Stimulated activated CD4-positive, alpha-beta T cell treated with anti-CD3 and anti-CD28 coated beads, Interleukin-1b, Interleukin-23, amount 100 ng/mL, for 48 hours (primary cell): ENCODE measurements around the gene NGB.
"Not testable (repeated sequence)": the region's sequence is repeated elsewhere in the genome, so short reads cannot be mapped to it uniquely, and the experiment has no call there.

Experiments used
- DNase-seq: peaks from one replicate; pipeline ENCODE4 v3.0.0-alpha.2; 2020

The NGB gene

DNA sequence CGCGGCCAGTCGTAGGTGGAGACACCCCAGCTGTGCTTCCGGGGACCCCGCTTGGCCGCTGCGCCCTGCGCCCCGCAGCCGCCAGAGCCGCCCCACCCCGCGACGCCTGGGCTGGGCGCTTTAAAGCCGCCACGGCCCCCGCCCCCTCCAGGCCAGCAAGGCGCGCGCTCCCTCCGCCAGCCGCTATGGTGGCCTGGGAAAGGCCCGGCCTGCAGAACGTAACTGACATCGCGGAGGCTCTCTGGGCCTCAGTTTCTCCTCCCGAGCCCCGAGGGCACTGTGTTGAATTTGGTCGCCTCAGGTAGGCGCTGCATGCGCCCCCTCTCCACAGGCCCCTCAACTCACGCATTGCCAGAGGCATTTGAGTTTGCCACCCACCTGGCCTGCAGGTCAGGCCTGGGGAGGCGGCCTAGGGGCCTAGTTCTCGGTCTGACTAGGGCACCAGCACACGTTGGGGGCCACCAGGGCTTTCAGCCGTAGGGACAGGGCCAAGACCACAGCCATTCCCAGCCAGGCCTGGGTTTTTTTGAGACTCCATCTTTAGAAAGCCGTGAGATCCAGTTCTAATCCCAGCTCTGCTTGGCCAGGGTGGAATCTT lies at the start of gene NGB:
TSS of gene NGB (minus strand) at position 94 of the 598 bp plus-strand sequence. CDS start 269 bp downstream, outside the sequence.
- no peak for DNase-seq

GRCh38 chr14:77320238-77320935 lies 49.4 kb upstream of the NGB start, which contains the start of gene POMT2:
TSS of gene POMT2 (minus strand) at chr14:77320883. CDS start at chr14:77320681, 202 bp downstream.
- DNase-seq, result peak; percentile 91

DNA sequence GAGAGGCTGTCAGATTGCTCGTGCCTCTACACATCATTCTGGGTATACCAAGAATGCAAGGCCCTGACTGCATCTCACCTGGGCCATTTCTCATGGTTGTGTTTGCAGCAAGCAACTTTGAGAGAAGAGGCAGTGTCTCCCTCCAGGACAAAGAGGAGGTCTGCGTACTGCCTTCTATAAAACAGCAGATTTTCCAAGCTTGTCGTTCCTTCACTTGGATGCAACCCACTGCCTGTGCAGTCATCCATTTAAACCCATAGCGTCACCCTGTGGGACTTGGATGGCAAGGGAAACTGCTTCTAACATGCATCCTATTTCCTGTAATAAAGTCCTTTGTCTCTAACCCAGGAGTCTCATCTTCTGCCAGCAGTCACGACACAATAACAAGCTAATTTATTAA lies 48.4 kb upstream of the NGB start:
- no peak for DNase-seq

DNA sequence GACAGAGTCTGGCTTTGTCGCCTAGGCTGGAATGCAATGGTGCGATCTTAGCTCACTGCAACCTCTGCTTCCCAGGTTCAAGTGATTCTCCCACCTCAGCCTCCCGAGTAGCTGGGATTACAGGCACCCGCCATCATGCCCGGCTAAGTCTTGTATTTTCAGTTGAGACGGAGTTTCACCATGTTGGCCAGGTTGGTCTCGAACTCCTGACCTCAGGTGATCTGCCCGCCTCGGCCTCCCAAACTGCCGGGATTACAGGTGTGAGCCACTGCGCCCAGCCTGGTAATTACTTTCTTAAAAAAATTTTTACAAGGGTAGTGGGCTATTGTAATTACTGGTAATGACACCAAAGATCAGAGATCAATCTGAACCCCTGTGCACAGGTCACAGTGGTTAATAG lies 47.8 kb upstream of the NGB start:
- DNase-seq, result not testable (repeated sequence)

GRCh38 chr14:77318006-77318553 lies 47.1 kb upstream of the NGB start:
- no peak for DNase-seq

GRCh38 chr14:77316872-77317301 lies 45.9 kb upstream of the NGB start:
- DNase-seq, result no peak

DNA sequence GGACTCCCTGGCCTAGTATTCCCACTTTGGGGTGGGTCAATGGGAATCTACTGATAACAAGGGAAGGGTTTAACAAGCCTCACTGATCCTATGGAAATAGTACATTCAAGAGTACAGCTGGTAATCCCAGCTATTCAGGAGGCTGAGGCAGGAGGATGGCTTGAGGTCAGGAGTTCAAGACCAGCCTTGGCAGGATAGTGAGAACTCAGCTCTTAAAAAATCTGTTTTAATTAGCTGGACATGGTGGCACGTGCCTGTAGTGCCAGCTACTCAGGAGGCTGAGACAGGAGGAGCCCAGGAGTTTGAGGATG lies 45.1 kb upstream of the NGB start:
- no peak for DNase-seq

DNA sequence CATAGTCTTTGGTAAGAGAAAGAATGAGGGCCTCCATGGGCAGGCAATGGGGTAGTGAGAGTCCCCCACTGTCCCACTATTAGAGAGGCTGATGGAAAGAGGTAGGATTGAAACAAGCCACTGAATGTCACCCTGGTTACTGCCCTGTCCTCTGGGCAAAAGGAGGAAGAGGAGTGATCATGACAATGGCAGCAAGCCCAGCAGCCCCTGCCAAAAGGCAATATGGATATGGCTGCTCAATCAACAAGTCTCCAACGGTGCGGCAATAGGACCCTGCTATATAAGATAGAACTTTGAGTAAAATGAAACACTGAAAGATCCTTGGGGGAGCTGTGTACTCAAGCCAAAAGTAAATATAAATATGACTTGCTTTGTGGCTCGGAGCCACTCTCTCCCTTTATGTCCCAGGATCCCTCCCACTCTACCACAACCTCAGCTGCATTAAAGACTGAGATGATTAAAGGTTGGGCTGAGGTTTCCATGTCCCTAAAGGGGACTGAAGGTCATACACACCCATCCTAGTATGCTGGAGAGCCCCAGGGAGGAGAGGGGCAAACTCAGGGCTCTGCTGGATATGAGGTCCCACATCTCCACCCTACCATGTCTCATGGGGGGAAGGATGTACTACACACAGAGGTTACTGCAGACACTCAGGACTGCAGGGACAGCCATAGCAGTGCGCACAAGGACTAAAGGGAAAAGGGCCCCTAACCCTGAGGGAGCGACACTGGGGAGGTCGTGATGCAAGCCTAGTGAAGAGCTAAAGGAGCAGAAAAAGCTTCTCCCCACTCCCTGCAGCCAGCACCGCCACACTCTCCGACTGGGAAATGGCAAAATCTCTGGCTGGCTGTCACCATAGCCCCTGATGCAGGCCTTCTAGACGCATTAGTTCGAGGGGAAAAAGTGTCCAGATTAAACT lies 43.8 kb upstream of the NGB start:
- no peak for DNase-seq

DNA sequence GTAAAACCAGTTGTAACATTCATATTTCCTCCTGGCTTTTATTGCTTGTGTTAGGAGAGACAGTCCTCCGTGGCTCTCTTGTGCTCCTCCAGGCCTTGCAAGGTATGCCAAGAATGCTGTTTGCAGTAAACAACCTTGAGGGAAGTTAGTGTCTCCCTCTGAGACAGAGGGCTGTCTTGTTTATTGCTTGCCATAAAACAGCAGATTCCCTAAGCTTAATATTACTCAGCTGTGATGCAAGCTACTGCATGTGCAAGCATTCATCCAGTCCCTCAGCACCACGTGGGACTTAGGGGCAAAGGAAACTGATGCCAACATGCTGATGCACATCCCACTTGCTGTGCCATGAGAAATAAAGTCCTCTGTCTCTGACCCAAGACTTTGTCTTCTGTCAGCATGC lies 43.0 kb upstream of the NGB start:
- DNase-seq, result no peak

DNA sequence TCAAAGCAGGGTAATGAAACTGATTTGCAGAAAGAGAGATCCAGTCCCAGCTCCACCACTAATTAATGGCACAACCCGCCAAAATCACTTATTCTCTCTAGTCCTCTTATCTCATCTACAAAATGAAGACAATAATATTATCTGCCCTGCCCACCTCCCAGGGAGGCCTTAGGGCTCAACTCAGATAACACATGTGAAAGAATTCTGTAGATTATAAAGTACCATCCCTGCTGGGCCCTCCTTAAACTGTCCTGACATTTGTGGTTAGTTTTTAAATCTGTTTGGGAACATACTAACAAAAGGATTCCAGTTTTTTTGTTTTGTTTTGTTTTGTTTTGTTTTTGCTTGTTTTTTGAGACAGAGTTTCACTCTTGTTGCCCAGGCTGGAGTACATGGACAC lies 42.4 kb upstream of the NGB start:
- no peak for DNase-seq

DNA sequence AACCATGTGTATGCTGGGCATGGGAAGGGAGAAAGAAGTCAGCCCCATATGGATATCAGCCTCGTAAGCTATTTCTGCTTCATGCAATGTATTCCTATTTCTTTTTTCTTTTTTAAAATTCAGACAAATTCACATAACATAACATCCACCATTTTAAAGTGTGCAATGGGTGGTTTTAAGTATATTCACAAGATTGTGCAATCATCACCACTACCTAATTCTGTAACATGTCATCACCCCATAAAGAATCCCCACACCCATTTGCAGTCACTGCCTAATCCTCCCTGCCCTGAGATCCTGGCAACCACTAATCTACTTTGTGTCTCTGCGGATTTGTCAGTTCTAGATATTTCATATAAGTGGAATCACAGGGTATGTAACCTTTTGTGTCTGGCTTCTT lies 40.2 kb upstream of the NGB start:
- no peak for DNase-seq

DNA sequence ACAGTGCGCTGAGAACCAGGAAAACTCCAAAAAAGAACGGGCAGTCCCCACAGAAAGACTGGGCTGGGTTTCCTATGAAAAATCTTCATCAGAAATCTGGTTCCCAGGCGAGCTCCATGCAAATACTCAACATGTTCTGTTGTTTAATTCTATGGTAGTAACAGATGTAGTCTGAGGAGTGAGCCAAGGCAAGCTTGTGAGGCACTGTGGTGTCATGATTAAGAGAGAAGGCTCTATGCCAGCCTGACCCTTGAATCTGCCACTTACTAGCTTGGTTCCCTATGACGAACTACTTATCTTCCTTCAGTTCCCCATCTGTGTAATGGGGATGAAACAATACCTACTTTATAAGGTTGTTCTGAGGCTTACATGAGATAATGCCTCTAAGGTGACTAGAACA lies 39.0 kb upstream of the NGB start:
- DNase-seq, result no peak

DNA sequence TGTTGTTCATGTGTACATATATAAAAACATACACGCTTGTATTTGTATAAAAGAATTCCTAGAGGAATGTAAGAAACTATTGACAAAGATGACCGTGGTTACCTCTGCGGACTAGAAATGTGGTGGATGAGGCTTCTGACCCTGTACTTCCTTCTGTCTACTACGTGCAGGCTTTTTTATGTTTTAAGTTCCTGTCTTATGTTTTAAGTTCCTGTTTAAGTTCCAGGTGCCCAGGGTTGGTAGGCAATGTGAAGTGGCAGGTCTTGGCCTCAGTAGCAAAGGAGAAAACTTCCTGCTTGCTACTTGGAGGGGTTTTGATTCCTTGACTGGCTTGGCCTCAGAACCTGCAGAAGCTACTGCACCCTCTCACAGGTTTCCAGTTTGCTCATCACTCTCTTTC lies 38.1 kb upstream of the NGB start:
- no peak for DNase-seq

DNA sequence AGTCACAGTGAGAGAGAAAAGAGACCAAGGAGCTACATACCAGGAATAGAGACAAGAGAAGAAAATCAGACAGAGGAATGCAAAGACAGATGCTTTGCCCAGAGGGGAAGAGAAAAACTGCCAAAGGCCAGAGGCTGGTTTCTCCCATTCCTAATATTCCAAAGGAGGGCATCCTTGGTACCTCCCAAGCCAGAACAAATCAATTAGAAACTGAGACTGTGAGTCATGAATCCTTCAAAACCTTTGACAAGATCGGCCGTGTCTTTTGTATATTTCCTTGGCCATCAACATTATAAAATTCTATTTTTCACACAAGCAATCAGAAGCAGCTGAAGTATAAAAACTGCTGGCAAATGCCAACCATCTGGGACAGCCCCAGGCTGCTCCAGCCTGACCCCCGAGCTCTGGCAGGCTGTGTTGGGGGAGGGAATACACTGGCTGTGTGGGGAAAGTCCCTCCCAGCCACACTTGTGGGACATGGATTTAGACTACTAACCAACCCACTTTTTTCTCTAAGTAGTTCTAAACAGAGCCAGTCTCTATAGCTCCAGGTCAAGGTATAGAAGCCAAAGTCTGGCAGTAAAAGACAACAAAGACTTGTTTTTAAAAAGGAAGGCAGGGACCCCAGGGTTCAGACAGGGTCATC lies 36.0 kb upstream of the NGB start:
- DNase-seq, result no peak

GRCh38 chr14:77306416-77306815 lies 35.4 kb upstream of the NGB start:
- DNase-seq, result no peak

GRCh38 chr14:77305696-77306095 lies 34.7 kb upstream of the NGB start:
- DNase-seq, result no peak

GRCh38 chr14:77303417-77304156 lies 32.6 kb upstream of the NGB start:
- DNase-seq, result peak; percentile 73

DNA sequence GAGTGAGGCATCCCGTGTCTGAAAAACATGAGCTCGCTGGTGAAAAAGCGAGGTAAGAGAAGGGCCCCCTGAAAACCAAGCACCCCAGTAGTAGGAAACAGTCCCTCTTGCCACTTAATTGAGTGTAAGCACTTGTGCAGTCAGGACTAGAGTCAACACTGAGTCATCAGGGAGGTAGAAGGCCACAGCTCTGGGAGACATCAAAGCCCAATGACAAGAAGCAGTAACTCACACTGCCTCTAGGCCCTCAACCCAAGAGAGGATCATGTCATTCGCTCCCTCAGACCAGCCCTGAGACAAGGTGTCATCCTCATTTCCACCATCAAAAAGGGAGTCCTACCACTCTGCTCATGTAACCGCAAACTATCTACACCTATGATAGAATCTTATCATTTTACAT lies 31.9 kb upstream of the NGB start:
- peak; percentile 80 for DNase-seq

- DNase-seq, result peak; percentile 63
Observed at GRCh38 chr14:77301103-77301502, 30.1 kb upstream of the NGB start.

DNA sequence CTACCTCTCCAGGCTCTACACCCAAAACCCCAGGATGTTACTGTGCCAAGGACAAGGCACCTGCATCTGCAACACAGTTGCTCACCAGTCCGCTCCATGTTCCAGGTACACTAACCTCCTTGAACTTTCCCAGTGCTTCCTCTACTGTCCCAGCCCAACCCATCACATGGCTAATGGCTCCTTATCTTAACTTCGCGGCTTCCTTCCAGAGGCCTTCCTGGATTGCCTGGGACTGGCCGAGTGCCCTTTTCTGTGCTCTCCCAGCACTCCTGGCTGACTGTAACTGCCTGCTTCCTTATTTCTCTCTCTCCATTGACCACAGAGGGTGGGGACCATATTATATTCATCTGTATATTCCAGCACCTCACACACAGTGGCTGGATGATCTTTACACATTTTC lies 28.8 kb upstream of the NGB start:
- no peak for DNase-seq

GRCh38 chr14:77296906-77297305 lies 25.9 kb upstream of the NGB start:
- no peak for DNase-seq

GRCh38 chr14:77296155-77296554 lies 25.1 kb upstream of the NGB start:
- DNase-seq, result no peak
